DLD1 (cell line): ENCODE data around the gene LAMB2.

ENCODE experiments used
- in situ Hi-C: cut with HindIII; loops from 2 replicates; pipeline ENCODE4 v1.10.0; 2017; ENCODE audit warnings: low sequenced_read_pairs

The LAMB2 gene

DNA sequence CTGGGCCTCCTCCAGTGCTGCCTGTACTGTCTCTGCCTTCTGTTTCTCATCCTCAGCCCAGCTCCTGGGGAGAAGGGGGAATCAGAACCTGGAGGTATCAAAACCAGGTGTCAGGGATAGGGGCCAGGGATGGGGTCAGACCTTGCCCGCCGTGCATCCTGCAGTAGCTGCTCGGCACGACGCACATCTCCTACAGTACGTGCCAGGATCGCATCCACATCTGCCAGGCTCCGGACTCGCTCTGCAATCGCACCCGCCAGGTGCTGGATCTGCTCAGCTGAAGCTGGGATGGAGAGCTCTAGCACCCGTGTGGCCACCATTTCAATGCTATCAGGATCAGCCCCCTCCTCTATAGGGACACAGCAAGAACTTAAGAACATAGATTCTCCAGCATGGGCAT is 10.8 kb downstream of the LAMB2 start:
- in situ Hi-C loops, result no loop called here

DNA sequence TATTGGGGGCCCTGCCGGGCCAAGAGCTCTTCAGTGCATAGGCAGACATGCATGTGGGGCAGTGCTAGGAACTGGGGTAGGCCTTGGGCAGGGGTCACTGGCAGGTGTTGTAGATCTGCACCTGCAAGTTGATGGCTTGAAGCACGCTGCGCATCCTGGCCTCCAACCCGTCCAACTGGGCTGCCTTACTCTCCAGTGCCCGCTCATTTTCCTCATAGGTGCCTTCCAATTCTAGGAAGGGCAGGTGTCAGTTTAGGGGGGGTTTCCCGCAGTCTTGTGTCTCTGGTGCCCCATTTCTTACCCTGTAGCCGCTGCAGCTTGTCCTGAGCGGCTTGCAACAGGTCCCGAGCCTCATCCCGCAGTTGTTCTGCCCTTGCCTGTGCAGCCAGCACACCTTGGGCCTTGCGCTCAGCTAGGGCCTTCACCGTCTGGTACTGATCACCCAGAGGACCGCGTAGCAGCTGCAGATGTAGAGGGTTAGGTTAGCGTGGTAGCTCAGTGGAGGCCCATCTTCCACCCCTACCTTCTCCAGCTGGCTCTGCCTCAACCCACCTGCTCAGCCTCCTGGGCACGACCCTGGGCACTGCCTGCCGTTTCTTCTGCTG is 11.6 kb downstream of the LAMB2 start:
- in situ Hi-C loops, result no loop called here

DNA sequence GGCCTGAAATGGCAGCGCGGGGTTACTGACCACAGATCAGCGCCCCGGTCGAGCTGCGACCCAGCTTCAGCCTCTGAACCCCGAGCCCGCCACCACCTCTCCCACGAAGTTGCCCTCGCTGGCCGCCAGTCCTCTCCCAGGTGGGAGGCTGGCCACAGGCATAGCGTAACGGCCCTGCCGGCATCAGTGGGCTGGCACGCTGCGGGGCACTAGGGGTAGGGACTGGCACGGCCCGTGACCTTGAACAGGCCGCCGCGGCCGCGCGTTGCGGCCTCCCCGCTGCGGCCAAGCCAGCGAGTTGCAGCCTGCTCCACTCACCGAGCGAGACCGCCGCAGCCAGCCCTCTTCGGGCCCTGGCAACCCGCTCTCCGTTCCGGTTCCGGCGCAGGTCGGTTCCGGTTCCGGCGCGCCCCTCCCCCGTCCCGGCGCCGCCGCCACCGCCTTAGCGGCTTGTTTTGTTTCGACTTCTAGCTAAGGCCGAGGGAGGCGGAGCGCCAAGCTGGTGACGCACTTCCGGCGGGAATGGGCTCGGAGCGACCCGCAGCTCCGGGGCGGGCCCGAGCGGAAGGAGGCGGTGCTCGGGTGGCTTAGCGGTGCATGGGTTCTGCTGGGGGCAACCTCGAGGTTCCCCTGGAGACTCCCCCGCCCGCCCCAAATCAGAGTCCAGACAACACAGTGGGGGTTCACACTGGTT is 12.3 kb downstream of the LAMB2 start, which contains the start of gene USP19:
Gene USP19 (minus strand): TSS at position 386 of the 694 bp plus-strand sequence. CDS start 1,678 bp downstream, outside the sequence.
- in situ Hi-C loops, result no loop called here

DNA sequence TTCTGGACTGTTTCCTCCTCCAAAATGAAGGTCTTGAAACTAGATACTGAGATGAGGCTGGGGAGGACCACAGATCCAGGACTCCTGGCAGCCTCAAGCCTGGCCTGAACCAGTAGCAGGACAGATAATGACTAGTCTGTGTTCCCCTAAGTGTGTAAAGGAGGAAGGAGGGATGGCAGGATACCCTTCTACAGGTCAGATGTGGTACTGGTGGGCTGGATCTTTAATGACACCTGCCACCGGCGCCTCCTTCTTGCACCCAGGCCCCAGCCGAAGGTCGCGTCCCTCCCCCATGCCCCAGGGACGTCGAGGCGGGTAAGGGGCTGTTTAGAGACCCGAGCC is 12.8 kb downstream of the LAMB2 start:
- in situ Hi-C loops, result no loop called here

DNA sequence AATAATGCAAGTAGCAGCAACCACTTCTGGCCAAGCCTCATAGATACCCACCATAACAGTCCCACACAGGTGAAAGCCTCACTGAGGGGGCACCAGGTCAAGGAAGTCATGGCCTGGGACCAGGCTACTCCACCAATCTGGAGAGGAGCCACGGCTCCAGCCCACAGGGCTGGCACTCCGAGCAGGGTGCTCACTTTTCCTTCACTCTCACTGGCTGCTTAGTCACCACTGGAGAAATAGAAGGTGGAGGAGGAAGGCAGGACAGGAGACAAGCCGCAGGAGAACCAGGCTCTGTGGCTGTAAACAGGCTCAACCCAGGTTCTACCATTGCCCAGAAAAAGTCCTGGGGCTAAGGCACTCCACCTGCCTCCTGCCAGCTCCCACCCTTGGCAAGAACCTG is 13.4 kb downstream of the LAMB2 start:
- in situ Hi-C loops, result no loop called here

DNA sequence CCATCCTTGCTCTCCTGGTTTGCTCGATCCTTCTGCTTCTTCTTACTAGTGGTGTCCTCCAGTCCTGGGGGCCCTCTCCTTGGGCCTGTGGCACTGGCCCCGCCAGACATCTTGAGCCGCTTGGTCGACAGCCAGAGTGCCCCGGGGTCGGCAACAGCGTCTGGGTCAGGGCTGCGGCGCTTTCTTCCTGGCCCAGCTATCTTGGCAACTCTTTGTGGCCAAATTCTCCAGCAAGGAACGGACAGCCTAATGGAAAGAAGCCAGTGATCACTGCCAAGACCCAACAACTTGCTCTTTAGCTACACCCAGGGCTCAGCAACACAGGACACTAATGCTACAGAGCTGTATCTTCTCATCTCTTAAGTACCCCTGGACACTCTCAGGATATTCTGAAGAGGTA is 13.8 kb downstream of the LAMB2 start:
- in situ Hi-C loops, result no loop called here

DNA sequence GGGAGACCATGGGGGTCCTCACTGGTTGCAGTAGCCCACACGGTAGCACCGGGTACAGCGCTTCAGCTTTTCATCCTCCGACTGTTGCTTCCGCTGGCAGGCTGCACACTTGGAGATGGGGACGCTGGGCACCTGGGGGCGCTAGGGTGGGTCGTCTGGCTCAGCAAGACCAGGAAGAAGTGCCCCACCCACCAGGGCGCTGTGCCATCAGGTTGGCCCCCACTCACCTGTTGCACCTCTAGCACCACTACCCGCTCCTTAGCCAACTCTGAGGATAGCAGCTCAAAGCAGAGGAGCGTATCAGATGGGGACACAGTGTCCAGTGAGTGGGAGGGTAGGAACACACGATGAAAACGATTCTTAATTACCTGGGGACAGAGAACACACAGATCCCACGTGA is 20.6 kb downstream of the LAMB2 start:
- in situ Hi-C loops, result no loop called here

DNA sequence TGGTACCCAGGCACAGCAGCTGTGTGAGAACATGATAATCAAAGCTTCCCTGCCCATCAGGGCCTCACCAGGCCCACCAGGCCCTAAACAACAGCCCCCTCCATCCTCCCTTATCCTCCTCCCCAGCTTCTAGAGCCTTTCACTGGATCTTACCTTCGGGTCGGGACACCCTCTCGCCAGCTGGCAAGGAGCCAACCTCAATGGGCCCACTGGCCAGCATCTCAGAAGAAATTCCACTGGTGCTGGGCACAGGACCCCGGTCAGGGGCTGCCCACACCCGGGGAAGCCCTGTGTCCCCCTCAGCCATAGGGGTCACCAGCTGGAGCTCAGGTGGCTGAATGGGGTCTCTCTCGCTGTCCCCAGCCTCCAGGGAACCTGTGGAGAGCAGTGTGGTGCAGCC is 21.5 kb downstream of the LAMB2 start:
- in situ Hi-C loops, result no loop called here

DNA sequence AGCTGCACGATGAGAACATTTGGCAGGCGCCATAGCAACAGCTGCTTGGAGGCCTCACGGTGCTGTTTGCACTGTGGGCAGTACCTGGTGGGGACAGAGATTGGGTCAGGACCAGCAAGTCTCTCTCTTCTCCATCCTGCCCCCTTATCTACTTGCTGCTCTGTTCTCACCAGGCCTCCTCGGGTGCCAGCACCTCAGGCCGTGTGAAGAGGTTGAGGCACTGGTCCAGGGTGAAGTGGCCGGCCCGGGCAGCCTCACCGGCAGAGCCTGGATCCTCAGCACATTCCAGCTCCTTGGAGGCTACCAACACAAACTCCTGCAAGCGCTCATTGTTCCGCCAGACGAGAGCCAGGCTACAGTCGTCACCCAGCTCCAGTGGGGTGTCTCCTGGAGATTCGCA is 22.1 kb downstream of the LAMB2 start:
- in situ Hi-C loops, result no loop called here

DNA sequence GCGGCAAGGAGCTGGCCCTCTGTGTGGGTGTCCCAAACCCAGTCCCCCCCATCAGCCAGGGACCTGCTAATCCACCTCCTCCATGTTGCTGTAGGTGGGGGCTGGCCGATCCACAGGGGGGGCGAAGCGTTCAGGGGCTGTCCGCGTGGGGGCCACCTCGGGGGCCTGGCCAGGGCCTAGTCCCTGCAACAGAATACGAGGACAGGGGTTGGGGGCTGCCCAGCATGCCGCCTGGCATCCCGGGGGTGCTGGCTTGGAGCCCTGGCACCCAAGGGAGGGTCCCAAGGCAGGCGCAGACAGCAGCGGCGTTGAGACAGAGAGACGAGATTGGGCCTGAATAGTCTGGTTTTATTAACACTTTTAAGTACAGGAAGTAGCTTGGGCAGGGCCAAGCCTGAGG is 24.5 kb downstream of the LAMB2 start:
- in situ Hi-C loops, result no loop called here

DNA sequence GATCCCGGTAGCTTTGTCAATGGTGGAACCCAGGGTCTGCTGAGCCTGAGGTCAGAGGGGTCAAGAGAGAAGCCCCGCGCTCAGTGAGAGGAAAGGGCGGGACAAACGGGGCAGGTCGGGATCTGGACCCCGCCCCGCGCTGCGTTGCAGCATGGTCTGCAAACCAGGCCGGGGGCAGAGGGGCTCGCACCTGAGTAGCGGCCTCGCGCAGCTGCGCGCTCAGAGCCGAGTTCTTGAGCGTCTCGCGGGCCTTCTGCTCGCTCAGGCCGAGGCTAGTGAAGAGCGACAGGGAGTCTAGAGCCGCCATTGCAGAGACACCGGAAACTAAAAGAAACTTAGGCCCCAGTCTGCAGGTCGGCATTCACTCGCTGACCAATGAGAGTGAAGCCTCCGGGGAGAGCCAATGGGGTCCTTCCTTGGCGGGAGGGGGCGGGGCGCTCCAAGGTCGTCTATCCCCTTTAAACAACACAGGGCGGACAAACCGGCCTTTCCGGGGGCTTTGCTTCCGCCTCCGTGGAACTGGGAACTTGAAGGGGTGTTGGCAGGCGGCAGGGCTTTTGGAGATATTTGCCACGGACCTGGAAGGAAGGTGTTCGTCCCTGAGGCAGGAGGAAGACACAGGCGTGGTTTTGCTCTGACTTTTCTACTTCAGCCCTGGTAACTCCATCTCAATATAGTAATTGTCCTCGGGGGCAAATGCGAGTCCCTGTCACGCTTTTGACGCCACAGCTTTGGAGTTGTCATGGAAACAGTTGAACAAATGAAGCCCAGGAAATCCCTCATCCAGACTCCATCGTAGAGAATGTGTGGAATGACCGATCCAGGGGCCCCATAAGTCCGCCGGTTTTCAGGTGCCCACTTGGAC is 28.2 kb downstream of the LAMB2 start, which contains the start of gene QARS1:
Gene QARS1 (minus strand): TSS at position 331 of the 865 bp plus-strand sequence. CDS start 24 bp downstream, at position 307.
- in situ Hi-C loops, result no loop called here

DNA sequence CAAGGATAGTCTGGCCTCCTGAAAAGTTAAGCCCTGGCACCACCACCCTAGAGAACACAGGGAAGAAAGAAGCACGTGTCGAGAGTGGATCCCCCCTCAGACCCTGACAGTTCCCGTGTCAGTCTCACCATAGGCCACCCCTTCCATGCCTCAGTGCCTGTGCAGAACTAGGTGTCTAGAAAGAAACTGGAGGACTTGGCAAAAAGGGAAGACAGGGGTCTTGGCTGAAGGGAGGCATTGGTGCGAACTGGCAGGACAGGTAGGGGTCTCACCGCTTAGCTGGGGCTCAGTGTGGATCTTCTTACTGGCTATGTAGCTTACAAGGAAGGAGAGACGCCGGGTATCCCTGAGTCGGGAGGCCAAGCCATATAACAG is 28.8 kb downstream of the LAMB2 start:
- in situ Hi-C loops, result no loop called here

DNA sequence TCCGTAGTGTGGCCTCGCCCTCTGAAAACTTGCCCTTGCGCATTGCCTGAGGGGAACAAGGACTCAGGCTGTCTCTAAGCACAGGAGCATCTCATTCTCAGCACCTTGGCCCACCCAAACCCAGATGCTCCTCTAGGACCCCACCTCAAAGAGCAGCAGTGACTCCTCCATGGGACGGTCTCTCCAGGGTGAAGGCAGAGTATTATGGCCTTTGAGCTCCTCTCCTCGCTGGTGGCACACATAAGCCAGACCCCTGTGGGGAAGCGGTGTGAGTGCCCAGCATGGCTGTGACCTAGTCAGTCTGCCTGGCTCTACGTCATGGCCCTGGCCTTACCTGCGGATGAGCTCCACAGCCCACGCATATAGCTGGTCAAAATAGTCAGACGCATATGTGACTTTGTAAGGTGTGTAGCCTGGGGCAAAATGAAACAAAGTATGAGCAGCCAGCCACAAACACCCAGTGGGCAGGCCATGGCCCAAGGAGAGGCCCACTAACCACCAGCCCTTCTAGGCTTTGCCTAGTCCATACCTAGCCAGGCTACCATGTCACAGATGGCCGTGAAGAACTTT is 32.7 kb downstream of the LAMB2 start:
- in situ Hi-C loops, result no loop called here

DNA sequence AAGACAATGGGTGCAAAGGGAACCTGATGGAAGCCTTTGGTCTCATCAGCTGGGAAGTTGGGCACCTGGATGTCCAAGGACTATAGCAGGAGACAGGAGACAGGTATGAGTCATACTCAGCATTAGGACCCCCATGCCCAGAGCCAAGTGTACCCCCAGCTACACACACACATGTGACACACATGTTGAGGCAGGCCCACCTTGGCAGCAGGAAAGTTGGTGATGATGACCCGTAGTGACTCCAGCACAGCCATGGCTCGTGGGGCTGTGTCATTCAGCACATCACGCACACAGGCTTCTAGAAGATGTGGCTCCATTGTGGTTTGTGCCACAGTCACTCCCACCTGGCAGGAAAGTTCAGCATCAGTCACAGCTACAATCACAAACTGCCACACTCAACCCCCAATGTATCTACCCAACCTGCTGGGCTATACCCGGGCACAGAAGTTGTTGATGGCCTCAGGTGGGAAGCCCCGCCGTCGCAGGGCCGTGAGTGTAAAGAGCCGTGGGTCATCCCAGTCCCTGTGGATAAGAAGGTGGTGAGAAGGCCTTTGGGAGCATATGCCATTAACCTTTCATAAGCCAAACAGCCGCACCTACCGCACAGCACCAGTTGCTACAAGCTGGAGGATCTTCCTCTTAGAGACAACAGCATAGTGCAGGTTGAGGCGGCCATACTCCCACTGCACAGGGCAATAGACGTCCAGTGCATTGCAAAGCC is 33.8 kb downstream of the LAMB2 start:
- in situ Hi-C loops, result no loop called here

DNA sequence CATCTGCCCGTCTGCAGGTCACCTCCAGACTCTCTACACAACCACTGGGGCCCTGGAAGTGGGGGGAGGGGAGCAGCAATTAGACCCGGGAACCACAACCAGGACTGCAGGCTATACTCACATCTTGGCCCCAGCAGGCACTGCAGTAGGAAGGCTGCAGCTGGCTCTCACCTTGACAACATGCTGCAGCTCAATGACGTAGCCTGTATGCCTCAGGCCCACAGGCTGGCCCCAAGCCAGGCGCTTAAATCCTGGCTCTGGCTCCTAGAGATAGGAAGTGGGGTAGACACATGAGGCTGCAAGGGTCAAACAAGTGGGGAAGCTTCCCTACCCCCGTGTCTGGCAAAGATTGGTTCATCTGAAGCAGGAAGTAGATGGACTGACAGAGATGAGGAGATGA is 34.4 kb downstream of the LAMB2 start:
- in situ Hi-C loops, result no loop called here

DNA sequence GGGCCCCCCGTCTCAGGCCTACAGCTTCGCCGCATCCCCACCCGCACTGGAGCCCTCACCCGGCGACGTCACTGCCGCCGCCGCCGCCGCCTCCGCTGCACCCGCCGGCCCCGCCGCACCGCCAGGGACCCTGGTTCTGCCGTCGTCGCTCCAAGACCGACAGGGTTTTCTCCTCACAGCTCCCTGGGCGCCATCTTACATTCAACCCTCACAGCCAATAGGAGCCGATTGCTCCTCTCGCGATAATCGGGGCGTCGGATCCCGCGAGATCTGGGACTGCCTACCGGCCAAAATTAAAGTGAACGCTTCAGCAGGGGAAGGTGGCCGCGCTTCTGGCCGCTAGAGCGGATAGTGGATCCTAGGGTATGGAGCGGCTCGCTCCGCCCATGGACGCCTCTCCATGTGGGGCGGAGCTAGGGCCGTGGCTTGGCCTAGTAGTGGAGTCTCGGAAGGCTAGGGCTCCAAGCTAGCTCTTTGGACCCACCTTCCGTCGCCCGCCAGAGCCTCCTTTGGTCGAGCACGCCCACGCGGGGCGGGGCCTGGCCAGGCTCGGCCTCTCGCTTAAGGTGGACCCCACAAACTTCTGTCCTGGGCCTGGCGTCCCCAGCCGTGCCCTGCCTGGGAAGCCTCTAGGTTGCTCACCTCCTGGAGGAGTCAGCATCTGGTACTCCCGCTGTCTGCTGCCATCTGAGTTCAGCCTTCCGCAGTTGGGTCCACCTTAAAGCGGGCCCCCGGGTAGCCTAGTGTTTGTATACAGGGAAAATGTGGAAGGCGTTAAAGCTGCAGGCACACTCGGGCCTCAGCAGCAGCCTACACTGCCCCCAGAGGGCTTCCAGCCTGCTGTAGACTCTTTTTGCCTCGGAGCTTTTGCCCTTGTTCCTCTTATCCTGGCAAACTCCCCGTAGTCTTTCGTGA is 38.7 kb downstream of the LAMB2 start, which contains the start of gene QRICH1:
Gene QRICH1 (minus strand): TSS at position 219 of the 915 bp plus-strand sequence. CDS start 17,054 bp downstream, outside the sequence.
- in situ Hi-C loops, result no loop called here

DNA sequence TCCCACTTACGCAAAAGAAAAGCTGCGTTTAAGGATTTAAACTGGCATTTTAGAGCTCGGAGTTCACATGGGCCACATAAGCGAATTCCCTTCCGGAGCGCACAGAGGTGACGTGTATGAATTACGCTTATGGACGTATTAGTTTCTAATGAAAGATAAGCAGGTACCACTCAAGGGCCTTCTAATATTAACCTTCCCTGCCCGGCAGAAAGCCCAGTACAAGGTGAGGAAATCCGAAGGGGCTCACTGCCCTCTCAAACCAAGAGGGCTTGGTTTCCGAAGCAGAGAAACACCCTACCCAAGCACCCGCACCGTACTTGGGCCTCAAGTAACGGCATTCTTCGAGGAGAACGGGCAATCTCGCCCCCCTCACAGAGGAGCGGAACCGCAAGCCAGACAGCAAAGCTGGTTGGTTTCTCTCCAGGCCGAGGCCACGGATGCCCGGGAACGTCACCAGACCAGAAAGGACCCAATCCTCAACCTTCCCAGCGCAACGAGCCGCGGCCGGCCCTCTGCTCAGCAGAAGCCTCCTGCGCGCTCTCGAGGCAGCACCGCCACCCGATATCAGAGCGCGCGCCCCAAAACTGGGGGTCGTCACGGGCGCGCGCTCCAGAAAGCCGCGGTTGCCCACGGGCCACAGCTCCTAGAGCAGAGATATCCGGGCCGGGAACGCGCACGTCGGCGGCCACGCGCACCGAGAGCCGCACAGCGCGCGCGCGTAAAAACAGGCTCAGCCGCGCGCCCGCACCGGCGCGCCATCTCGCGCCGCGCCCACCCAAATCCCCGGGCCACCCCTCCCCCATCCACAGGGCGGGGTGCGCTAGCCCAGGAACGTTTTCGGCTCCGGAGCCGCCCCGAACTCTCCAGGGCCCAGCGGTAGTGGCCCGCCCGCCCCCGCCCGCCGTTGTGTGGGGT is 39.7 kb downstream of the LAMB2 start:
- in situ Hi-C loops, result no loop called here

DNA sequence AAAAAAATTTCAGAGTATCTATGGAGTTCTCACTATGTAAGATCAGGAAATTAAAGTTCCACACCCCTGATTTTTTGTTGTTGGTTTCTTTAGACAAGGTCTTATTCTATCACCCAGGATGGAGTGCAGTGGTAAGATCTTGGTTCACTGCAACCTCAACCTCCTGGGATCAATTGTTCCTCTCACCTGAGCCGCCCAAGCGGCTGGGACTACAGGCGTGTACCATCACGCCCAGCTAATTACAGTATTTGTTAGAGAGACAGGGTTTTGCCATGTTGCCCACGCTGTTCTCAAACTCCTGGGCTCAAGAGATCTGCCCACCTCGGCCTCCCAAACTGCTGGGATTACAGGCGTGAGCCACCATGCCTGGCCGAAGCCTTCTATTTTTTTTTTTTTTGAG is 51.4 kb downstream of the LAMB2 start:
- in situ Hi-C loops, result no loop called here

DNA sequence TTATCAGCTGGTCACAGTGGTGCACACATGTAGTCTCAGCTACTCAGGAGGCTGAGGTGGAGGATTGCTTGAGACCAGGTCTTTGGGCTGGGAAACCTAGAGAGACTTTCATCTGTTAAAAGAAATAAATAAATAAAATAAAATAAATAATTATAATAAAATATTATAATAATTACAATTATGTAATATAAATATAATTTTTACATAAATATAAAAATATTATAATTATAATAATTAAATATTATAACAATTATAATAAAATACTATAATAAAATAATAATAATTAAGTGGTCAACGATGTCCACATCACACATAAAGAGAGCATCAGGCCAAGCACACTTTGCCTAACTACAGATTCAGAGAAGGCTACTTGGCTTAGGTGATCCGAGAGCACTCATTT is 53.6 kb downstream of the LAMB2 start:
- in situ Hi-C loops, result no loop called here
